COLO668 (cell line): ENCODE results near the gene KRT26.
A peak's percentile ranks its signal among the peaks of the same experiment; 100 is the strongest.
"Not testable (repeated sequence)": the region's sequence is repeated elsewhere in the genome, so short reads cannot be mapped to it uniquely, and the experiment has no call there.

ENCODE experiments used
- DNase-seq: peaks from one replicate; lab custom pipeline; 2025; ENCODE audit not compliant: unreplicated experiment; lab: John Stamatoyannopoulos, UW

Gene KRT26

DNA sequence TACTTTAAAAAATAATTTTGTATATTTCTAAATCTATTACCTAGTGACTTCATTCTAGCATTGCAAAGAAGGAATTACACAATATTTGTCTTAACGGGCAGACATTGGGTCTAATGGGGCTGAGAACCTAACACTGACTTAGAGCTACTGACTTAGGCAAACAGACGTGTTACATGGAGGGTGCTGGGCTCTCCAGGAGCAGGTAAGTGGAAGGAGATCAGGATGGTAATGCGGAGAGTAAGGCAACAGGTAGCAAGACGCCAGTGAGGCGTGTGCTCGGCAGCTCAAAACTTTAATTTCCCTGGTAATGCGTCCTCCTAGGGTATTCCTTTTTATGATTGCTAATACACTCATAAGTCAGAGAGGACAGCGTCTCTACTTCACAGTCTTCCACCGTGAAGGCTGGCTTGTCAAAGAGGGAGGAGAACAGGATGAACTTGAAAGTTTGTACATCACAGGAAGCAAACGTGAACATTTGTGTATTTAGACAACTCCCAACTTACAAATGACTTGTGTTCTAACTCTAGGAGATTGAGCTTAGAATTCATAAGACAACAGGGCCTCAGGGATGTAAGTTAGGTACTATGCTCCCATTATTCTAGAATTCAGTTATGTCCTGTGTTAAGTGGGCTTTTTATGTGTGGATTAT, 23.1 kb upstream of the KRT26 start:
- no peak for DNase-seq

DNA sequence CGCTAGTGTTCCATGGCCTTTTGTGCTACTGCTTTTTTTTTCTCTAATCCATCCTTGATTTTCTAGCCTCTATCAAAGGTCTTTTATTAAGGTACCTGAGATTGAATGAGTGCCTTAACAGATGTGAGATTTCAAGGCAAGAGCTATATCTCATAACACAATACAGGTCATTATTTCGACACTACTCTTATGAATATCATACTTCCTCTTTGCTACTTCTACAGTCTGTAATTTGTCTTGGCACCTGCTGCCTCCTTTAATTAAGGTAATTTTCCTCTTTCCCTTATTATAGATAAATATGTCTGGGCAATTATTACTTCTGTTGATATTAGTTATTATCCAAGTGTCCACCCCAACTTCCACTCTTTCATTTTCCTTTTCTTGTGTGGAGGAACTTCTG, 22.5 kb upstream of the KRT26 start:
- DNase-seq = no peak

DNA sequence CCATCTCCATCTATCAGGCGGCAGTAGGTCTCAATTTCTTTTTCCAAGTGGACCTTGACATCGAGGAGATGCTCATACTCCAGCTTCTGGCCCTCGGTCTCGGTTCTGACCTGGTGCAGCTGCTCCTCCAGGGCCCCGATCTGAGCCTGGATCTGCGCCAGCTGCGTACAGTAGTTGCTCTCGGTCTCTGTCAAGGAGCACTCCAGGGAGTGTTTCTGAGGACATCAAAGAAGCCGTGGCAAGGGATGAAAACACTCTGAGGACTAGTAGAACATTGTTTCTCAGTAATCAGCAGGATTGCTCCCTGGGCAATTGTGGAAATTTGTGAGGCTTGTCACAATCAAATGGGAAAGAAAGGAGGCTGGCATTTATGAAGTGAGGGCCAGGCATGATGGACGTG, 21.8 kb upstream of the KRT26 start:
- no peak for DNase-seq

DNA sequence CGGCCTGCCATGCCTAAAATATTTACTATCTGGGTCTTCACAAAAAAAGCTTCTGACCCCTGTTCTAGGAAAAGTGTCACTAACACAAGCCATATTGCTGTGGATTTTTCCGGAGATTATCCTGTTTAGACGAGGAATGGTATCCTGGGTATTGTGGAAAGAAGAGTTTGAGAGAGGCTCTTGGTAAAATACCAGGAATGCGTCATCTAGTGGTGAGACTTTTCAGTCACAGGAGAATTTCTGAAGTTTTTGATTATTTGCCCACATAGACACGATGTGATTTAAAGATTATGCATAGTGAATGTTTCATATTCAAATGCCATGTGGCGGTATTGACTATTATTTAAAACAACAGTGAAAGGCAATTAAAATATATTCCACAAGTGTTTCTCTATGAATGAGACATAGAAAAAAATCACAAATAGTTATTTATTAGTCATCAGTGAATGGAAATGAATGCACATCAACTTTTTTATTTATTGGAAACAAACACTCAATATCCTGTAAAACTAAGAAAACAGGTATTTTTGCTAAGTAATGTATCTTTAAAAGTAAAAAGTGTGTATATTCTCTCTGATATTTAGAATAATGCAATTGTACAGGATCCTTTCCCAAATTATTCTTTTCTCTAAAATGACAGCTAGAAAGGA, 19.9 kb upstream of the KRT26 start:
- no peak for DNase-seq

DNA sequence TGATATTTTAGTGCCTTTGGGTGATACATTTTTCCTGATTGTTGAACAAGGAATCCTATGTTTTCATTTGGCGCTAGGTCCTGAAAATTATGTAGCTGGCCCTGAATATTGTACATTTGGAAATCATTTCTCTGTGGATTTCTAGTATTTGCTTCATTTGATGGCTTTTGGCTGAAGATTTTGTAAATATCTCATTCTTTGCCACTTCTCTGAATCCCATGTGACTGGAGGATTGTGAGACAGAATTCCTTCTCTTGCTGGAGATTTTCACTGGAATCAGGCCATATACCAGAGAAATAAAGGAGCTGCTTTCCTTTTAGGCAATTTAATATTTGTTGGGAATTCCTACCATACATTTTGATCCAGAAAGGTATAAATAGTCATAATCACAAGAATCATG, 19.1 kb upstream of the KRT26 start:
- no peak for DNase-seq

DNA sequence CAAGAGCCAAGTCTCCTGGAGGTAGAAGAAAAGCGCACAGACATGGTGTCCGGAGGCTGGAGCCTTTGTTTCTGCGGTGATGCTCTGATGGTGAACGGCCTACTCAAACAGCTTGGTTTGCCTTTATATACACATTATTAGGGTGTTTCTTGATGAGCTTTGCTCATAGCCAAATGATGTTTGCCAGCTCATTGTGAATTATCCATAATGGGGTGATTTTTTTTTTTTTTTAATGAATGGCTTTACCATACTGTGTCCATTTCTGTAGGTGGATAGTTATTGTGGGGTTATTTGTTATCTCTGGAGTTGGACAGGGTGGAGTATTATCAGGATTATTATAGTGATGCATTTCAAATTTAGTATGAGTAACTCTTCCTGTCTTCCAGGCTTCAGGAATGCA, 10.4 kb upstream of the KRT26 start, which contains the start of gene KRT27:
Gene KRT27 (minus strand): TSS at position 101 of the 400 bp plus-strand sequence. CDS start 57 bp downstream, at position 44.
- no peak for DNase-seq

DNA sequence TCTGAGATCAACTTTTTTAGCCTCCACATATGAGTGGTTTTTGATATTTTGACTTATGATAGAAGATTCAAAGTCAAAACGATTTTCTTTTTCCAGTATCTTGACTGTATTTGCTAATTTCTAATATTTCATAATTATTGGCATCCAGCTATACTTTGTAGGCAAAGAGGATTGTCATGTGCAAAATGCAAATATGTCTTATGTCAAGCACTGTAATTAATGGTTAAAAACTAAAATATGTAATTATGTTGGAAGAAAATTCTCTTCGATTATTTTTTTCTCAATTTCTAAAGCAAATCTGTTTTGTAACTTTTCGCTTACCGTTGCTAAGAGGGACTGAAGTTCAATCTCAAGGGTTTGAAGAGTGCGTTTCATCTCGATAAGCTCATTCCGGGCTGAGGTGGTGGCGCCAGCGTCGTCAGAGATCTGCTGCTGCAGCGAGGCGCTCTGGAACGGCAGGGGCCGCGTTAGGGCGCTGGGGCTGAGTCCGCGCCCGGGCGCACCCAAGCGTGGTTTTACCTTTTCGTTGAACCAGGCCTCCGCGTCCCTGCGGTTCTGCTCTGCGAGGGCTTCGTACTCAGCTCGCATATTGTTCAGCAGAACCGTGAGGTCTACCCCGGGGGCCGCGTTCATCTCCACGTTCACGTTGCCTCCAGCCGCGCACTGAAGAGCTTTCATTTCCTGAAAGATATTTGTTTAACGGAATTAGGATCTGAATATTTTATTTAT, 7.3 kb upstream of the KRT26 start:
- peak; percentile 2 for DNase-seq

DNA sequence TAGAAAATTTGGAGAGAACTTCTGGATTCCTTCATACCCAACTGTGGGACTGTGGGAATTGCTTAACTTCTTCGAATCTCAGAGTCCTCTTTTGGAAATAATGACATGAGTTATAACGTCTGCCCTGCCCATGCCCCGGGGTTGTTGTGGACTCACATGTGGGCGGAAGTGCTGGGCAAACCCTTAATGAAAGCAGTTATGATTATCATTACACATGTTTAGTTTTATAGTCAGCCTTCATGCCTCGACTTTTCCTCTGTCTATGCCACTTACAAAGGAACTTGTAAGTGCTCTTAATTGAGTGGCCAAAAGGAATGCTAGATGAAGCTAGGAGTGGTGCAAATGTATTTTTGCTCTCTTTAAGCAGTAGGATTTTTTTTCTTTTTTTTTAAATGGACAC, 6.5 kb upstream of the KRT26 start:
- DNase-seq = no peak

DNA sequence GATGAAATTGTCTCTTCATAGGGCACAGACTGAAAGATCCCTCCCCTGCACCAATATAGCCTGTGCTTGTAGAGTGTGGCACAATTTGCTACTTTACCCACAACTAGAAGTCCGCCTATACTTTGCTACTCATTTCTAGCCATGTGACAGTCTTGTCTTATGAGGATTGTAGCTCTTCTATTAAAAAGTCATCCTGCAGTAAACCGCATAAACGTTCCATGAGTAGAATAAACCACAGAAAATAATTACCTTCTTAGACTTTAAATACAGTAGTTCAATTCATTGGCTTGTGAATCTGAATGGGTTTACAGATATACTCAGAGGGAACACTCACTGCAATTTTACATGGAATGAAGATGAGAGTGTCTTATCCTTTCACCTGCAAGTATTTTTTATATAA, 6.0 kb upstream of the KRT26 start:
- no peak for DNase-seq

DNA sequence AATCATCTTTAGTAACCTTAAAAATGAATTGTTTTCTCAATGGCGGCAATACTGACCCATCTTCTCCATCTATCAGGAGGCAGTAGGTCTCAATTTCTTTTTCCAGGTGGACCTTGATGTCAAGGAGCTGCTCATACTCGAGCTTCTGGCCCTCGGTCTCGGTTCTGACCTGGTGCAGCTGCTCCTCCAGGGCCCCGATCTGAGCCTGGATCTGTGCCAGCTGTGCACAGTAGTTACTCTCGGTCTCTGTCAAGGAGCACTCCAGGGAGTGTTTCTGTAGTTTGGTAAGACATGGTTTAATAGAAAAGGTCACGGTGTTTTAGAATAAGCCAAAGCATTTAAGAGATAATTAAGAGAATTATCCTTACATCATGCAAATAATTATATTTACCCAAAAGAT, 5.5 kb upstream of the KRT26 start:
- no peak for DNase-seq

DNA sequence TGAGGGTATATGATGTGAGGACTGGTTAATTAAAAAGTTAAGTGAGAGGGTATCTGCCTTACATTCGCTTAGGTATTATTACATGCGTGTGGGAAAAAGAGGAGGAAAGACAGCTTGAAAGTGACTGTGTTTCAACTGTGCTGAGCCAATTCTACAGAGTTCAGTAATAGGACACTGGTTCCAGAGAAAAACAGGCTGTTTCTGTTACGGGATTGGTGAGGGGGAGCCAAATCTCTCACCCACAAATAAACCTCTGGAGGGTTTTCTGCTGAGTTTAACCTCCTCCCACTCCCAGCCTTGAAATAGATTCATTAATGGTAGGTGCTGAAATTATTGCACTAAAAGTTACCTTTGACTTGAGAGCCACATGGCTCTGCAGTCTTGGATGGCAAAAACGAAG, 3.9 kb upstream of the KRT26 start:
- no peak for DNase-seq

DNA sequence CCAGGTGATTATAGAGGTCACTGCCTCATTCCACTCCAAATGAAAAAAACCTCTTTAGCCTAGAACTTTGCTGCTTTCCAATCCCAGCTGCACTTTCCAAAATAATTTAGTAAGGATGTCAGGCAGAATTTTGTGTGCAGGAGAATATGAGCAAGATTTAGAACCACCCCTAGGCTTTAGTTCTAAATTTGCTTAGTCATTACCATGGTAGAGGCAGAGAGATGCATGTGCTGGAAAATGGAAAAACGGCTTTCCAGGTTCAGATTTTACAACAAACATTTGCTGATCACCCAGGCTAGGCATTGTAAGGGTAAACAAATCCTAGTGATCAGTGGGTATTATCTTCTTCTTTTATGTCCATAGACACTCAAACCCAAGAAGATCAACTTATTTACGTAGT, 6.3 kb downstream of the KRT26 start:
- DNase-seq = no peak

DNA sequence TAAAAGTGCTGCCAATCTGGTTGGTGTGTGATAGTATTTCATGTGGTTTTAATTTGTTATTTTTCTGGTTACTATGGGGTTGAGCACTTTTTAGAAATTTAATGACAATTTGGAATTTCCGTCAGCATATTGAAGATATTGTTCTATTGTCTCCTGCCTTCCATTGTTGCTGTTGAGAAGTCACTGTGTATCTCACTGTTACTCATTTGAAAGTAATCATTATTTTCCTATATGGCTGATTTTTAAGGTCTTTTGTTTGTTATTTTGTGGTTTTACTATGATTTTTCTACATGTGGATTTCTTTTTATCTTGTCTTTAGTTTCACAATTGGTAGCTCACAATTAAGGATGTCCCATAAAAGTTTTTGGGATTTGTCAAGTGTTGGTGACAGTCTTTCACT, 8.2 kb downstream of the KRT26 start:
- no peak for DNase-seq

DNA sequence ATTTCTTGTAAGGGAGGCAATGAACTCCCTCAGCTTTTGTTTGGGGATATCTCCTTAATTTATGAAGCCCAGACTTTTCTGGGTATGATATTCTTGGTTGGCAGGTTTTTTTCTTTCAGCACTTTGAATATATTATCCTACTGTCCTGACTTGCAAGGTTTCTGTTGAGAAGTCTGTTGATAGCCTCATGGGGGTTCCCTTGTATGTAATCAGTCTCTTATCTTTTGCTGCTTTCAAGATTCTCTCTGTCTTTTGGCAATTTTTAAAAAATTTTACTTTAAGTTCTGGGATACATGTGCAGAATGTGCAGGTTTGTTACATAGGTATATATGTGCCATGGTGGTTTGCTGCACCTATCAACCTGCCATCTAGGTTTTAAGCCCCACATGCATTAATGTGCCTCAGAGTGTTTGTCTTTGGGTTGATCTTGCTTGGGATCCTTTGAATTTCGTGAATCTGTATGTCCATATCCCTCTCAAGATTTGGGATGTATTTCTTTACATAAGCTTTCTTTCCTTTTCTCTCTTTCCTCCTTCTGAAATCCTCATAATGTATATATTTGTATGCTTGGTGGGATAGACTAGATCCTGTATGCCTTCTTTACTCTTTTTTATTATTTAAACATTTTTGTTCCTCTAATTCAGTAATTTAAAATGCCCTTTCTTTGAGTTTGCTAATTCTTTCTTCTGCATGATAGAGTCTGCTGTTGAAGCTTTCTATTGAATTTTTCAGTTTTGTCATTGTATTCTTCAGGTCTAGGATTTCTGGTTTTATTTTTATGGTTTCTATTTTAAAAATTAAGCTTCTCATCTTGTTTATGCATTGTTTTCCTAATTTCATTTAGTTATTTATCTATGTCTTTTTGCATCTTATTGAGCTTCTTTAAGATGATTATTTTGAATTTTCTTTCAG, 11.6 kb downstream of the KRT26 start:
- no peak for DNase-seq

DNA sequence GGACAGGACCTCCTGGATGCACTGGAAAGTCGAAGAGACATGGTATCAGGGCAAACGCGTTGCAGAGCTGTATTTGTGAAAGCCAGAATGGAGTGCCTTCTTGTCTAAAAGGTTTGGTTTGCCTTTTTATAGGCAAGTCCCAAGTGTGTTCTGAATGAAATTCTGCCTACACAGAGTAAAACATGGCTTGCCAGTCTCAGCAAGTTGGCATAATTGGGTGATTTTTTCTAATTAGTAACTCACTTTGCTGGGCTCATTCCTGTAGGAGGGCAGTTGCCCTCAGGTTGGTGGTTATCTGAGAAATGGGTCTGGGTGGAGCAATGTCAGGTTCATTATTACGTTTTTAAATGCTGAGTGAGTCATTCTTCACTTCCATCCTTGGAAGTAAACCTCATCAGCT, 16.8 kb downstream of the KRT26 start, which contains the start of gene KRT25:
Gene KRT25 (minus strand): TSS at position 101 of the 400 bp plus-strand sequence. CDS start 60 bp downstream, at position 41.
- no peak for DNase-seq

DNA sequence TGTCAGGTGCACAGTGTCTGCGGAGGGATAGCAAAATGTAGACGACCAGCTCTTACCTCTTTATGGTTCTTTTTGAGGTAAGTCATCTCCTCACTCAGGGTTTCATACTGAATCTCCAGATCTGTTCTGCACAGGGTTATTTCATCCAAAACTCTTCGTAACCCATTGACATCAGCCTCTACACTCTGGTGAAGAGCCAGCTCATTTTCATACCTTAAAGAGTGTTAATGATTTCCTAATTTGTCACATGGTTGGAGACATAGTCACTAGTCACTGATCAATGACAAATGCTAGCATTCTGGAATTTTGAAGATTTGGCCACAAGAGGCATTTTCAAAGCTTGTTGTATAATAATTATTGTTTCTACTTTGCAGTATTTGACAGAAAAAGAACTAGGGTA, 18.2 kb downstream of the KRT26 start:
- no peak for DNase-seq

DNA sequence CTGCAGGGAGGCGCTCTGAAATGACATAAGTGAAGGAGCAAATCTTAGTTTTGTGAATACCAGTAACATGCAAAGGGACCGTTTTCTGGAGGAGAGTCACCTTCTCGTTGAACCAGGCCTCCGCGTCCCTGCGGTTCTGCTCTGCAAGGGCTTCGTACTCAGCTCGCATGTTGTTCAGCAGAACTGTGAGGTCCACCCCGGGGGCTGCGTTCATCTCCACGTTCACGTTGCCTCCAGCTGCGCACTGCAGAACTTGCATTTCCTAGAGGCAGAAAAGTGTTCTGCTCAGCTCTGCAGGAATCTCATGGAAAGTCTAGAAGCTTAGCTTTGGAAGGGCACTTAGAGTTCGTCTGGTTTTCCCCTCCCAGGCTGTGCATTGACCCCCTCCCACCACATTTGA, 20.9 kb downstream of the KRT26 start:
- DNase-seq = no peak

DNA sequence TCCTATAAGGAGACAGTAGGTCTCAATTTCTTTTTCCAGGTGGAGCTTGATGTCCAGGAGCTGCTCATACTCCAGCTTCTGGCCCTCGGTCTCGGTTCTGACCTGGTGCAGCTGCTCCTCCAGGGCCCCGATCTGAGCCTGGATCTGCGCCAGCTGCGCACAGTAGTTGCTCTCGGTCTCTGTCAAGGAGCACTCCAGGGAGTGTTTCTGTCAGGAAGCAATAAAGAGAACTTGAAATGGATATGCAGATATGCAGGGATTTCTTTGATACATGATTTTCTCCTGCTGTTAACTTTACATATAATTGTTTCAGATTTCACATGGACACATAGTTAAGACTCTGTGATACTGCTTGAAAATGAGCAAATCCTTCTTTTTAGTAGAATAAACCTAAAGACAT, 21.6 kb downstream of the KRT26 start:
- no peak for DNase-seq

DNA sequence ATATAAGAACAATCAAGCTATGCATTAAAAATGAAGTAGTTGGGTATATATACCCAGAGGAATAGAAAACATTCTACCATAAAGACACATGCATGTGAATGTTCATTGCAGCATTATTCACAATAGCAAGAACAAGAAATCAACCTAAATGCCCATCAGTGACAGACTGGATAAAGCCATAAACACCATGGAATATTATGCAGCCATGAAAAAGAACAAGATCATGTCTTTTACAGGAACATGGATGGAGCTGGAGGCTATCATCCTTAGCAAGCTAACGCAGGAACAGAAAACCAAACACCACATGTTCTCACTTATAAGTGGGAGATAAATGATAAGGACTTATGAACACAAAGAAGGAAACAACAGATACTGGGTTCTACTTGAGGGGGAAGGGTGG, 23.3 kb downstream of the KRT26 start:
- not testable (repeated sequence) for DNase-seq

DNA sequence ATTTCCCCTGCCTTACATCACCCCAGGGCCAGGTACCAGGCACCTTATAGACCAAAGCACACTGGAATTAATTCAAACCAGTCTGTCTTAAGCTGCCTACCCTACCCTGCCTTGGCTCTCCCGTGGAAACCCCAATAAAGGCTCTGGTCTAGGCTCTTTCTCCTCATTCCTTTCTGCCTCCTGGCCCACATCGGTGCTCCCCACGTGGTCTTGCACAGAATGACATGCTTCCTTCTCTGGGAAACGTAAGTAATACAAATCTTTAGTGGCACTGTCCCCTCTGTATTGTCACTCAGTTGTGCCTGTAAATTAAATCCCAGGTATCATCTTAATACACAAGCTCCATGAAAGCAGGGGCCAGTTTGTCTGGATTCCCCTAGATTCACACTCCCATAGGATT, 33.4 kb downstream of the KRT26 start:
- DNase-seq = no peak

DNA sequence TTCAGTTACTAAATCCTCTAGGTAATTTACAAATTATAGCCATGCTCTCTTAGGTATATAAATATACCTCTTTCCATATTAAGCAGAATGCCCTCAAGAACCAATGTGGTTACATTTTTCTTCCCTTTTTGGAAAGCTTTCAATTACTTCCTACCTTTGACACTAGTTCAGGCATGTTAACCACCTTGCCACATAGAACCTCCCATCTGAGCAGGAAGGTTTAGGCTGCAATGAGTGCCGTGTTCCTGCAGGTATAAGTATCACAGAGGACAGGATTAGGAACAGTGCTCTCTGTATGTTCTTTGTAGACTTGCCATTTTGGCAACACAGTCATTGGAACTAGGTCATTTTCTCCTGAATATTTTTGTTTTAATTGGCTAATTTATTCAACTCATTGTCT, 37.0 kb downstream of the KRT26 start:
- DNase-seq = no peak
